Gastrocnemius medialis (tissue), 4 donors: ENCODE results near the gene ZNF670. TPM values are rescaled to one million over a fixed set of nuclear protein-coding genes. Genes with fewer than 3 reads are reported as not detected.

ENCODE experiments used
- ATAC-seq, 2 donors: fragments of 150-250 bp; one replicate each; pipeline ENCODE4 v1.9.1; 2016
- DNase-seq, 2 donors: peaks; one replicate each; pipeline ENCODE4 v3.0.0-alpha.2; 2019
- H3K27ac ChIP-seq, 4 donors: fragments of 200-600 bp; sonication (generic); 1 replicate in 1 of 4; 2 replicates in 3 of 4; pipeline ENCODE4 v1.5.1; 2016 to 2018; ENCODE audit warnings: mild to moderate bottlenecking in 2 of 4, moderate library complexity in 1 of 4
- H3K27me3 ChIP-seq, 3 donors: fragments of 200-600 bp; sonication (generic) in 2 of 3; 1 replicate in 1 of 3; 2 replicates in 2 of 3; pipeline versions ENCODE4 v1.5.1 to v1.6.0; 2016 to 2019; ENCODE audit warnings: mild to moderate bottlenecking in 1 of 3, moderate library complexity in 1 of 3
- H3K36me3 ChIP-seq, 2 donors: fragments of 200-600 bp; sonication (generic) in 1 of 2; one replicate each; pipeline ENCODE4 v1.5.1; 2017 to 2018
- H3K4me1 ChIP-seq, 2 donors: fragments of 200-600 bp; sonication (generic) in 1 of 2; one replicate each; pipeline ENCODE4 v1.5.1; 2016 to 2017; ENCODE audit warnings: mild to moderate bottlenecking in 2 of 2
- H3K4me3 ChIP-seq, 4 donors: fragments of 200-600 bp; sonication (generic) in 3 of 4; 1 replicate in 1 of 4; 2 replicates in 3 of 4; pipeline ENCODE4 v1.5.1; 2016 to 2019; ENCODE audit warnings: mild to moderate bottlenecking in 2 of 4
- H3K9me3 ChIP-seq, 3 donors: fragments of 200-600 bp; sonication (generic) in 2 of 3; 1 replicate in 1 of 3; 2 replicates in 2 of 3; pipeline ENCODE4 v1.5.1; 2016 to 2019
- CTCF ChIP-seq, 5 experiments: fragments of 450-650 bp in 3 of 5; fragments of 200-600 bp in 2 of 5; sonication (generic) in 2 of 5; IDR thresholded peaks in 4 of 5; conservative IDR thresholded peaks in 1 of 5; 1 replicate in 4 of 5; 2 replicates in 1 of 5; pipeline ENCODE4 v1.5.1; 2016 to 2019; ENCODE audit warnings: antibody characterized with exemption in 5 of 5, mild to moderate bottlenecking in 3 of 5, moderate library complexity in 3 of 5
- POLR2A ChIP-seq, 2 donors: fragments of 450-650 bp; IDR thresholded peaks; one replicate each; pipeline ENCODE4 v1.6.1; 2017; ENCODE audit warnings: antibody characterized with exemption in 2 of 2, mild to moderate bottlenecking in 2 of 2, moderate library complexity in 2 of 2
- in situ Hi-C, 4 donors: fragments of 200-750 bp; cut with MboI; loops; one replicate each; pipeline versions ENCODE4 v1.15.0 to v1.8.0; 2017; ENCODE audit warnings: low sequenced_read_pairs in 4 of 4
- intact Hi-C: fragments of 100-400 bp; cut with DNase I; formaldehyde crosslinking; loops from one replicate; pipeline ENCODE4 v1.15.1; 2023; ENCODE audit warnings: low total_unique reads
- total RNA-seq, 4 donors: library from RNA; depleted of rRNA; stranded (reverse); fragments of >200 nt; gene quantifications; one replicate each; pipeline versions ENCODE4 v1.1.0 to v1.2.3, GENCODE V29; 2016

The ZNF670 gene
- total RNA-seq, 4 donors from 2014 or later = 0.49 to 1.3 (median 0.52) TPM

GRCh38 chr1:247114351-247115140 is 35.9 kb upstream of the ZNF670 start:
- Histone ChIP-seq H3K36me3 (no peaks in the 10 kb centered on the region), H3K27ac (no peak overlapping the region), H3K4me3 (no peak overlapping the region), H3K4me1 (peaks cover 6 to 9% of the 10 kb centered on the region in 2 donors), H3K9me3 (no peaks in the 10 kb centered on the region), H3K27me3 (no peaks in the 10 kb centered on the region)
- in situ Hi-C loops = no loop called here
- DNase-seq (no peak), ATAC-seq (no peak)
- intact Hi-C loops = no loop called here
- TF ChIP-seq POLR2A (IDR thresholded peaks at IDR 0.05) = no peak
- no peak for TF ChIP-seq CTCF (IDR thresholded peaks at IDR 0.05 in 4 of 5, conservative IDR thresholded peaks at IDR 0.05 in 1 of 5)

- H3K27ac ChIP-seq = no peak overlapping the region
- no peaks in the 10 kb centered on the region for H3K27me3 ChIP-seq
- in situ Hi-C loops (no loop called here), intact Hi-C loops (no loop called here)
- H3K36me3 ChIP-seq = no peaks in the 10 kb centered on the region
- no peak for ATAC-seq
- no peaks in the 10 kb centered on the region for H3K9me3 ChIP-seq
- TF ChIP-seq POLR2A (IDR thresholded peaks at IDR 0.05) (no peak), CTCF (IDR thresholded peaks at IDR 0.05 in 4 of 5, conservative IDR thresholded peaks at IDR 0.05 in 1 of 5) (no peak)
- peaks cover 6 to 9% of the 10 kb centered on the region in 2 donors for H3K4me1 ChIP-seq
- no peak for DNase-seq
- no peak overlapping the region for H3K4me3 ChIP-seq
Observed at GRCh38 chr1:247113733-247114271, 35.2 kb upstream of the ZNF670 start.

GRCh38 chr1:247113094-247113497 is 34.5 kb upstream of the ZNF670 start:
- TF ChIP-seq CTCF (IDR thresholded peaks at IDR 0.05 in 4 of 5, conservative IDR thresholded peaks at IDR 0.05 in 1 of 5) (no peak), POLR2A (IDR thresholded peaks at IDR 0.05) (no peak)
- no peaks in the 10 kb centered on the region for H3K36me3 ChIP-seq
- peaks cover 6 to 9% of the 10 kb centered on the region in 2 donors for H3K4me1 ChIP-seq
- no peaks in the 10 kb centered on the region for H3K9me3 ChIP-seq
- intact Hi-C loops (no loop called here), in situ Hi-C loops (no loop called here)
- ATAC-seq = no peak
- H3K27me3 ChIP-seq = no peaks in the 10 kb centered on the region
- H3K4me3 ChIP-seq = no peak overlapping the region
- no peak overlapping the region for H3K27ac ChIP-seq
- DNase-seq = no peak

GRCh38 chr1:247112479-247112781 is 33.8 kb upstream of the ZNF670 start:
- intact Hi-C loops (no loop called here), in situ Hi-C loops (no loop called here)
- Histone ChIP-seq H3K27me3 (no peaks in the 10 kb centered on the region), H3K36me3 (no peaks in the 10 kb centered on the region), H3K27ac (peak overlapping the region; percentile 74 to 91 (median 86)), H3K4me3 (peak overlapping the region; percentile 63 to 94 (median 79)), H3K9me3 (no peaks in the 10 kb centered on the region), H3K4me1 (peaks cover 6 to 9% of the 10 kb centered on the region in 2 donors)
- TF ChIP-seq CTCF (IDR thresholded peaks at IDR 0.05 in 4 of 5, conservative IDR thresholded peaks at IDR 0.05 in 1 of 5) = no peak
- TF ChIP-seq POLR2A (IDR thresholded peaks at IDR 0.05) = no peak
- DNase-seq (no peak), ATAC-seq (no peak)
